PC-3 (cell line): ENCODE results near the gene ZNF574. TPM values are rescaled to one million over a fixed set of nuclear protein-coding genes. Genes with fewer than 3 reads are reported as not detected.

Source experiments
- ATAC-seq: fragments of 200-7000 bp; cut with Tn5 transposase; 2 replicates; pipeline ENCODE4 v1.9.1; 2020; ENCODE audit warnings: mild to moderate bottlenecking, moderate library complexity
- BruUV-seq: library from RNA; stranded (reverse); fragments of 400-500 nt; replicated peaks from 2 replicates; lab custom pipeline; 2021; lab: Mats Ljungman, UMichigan
- CTCF ChIA-PET: fragments of 300-600 bp; sonication (Branson Sonifier 250); formaldehyde crosslinking; loops from one replicate; lab custom pipeline; 2022; ENCODE audit warnings: antibody characterized with exemption; lab: Charles Lee
- POLR2A ChIA-PET: fragments of 300-600 bp; sonication (Branson Sonifier 250); formaldehyde crosslinking; loops from one replicate; lab custom pipeline; 2022; ENCODE audit warnings: antibody characterized with exemption; ENCODE audit not compliant: unreplicated experiment; lab: Charles Lee
- DNase-seq: peaks from one replicate; pipeline ENCODE4 v3.0.0-alpha.2; 2015
- H2AFZ ChIP-seq: fragments of 300-600 bp; sonication (generic); 2 replicates; pipeline ENCODE4 v1.6.0; 2016; ENCODE audit warnings: antibody characterized with exemption, low read length
- H3F3A ChIP-seq: fragments of 300-600 bp; sonication (generic); one replicate; pipeline ENCODE4 v1.6.0; 2017; ENCODE audit warnings: antibody characterized with exemption, low read length, control low read depth, mild to moderate bottlenecking; ENCODE audit not compliant: unreplicated experiment
- H3K27ac ChIP-seq: fragments of 300-600 bp; sonication (generic); 2 replicates; pipeline ENCODE4 v1.5.1; 2016; ENCODE audit warnings: mild to moderate bottlenecking, low read length
- H3K27me3 ChIP-seq: fragments of 300-600 bp; sonication (generic); 2 replicates; pipeline ENCODE4 v1.6.1; 2016; ENCODE audit warnings: low read length, mixed read lengths
- H3K36me3 ChIP-seq: fragments of 300-600 bp; sonication (generic); 2 replicates; pipeline ENCODE4 v1.6.1; 2016; ENCODE audit warnings: low read depth, mixed run types, low read length, mixed read lengths
- H3K4me1 ChIP-seq: fragments of 300-600 bp; sonication (generic); 2 replicates; pipeline ENCODE4 v1.5.1; 2016; ENCODE audit warnings: low read length; ENCODE audit not compliant: insufficient read depth
- H3K4me2 ChIP-seq: fragments of 300-600 bp; sonication (generic); 2 replicates; pipeline ENCODE4 v1.6.0; 2016; ENCODE audit warnings: low read length
- H3K4me3 ChIP-seq: fragments of 300-600 bp; sonication (generic); 2 replicates; pipeline ENCODE4 v1.5.1; 2016; ENCODE audit warnings: mild to moderate bottlenecking, low read length, mixed read lengths
- H3K79me2 ChIP-seq: fragments of 300-600 bp; sonication (generic); 2 replicates; pipeline ENCODE4 v1.6.1; 2017; ENCODE audit warnings: low read length, mixed read lengths
- H3K9ac ChIP-seq: fragments of 300-600 bp; sonication (generic); 2 replicates; pipeline ENCODE4 v1.6.0; 2016; ENCODE audit warnings: mild to moderate bottlenecking, low read length
- H3K9me2 ChIP-seq: fragments of 300-600 bp; sonication (generic); replicated peaks from 2 replicates; pipeline ENCODE4 v1.6.1; 2016; ENCODE audit warnings: mixed run types, low read length, mixed read lengths
- H3K9me3 ChIP-seq: fragments of 300-600 bp; sonication (generic); 2 replicates; pipeline ENCODE4 v1.6.1; 2016; ENCODE audit warnings: low read length, mixed read lengths
- H4K20me1 ChIP-seq: fragments of 300-600 bp; sonication (generic); 2 replicates; pipeline ENCODE4 v1.6.1; 2016; ENCODE audit warnings: low read length, mixed read lengths
- CTCF ChIP-seq: fragments of 300-600 bp; sonication (generic); conservative IDR thresholded peaks from 2 replicates; pipeline ENCODE4 v1.5.1; 2017; ENCODE audit warnings: antibody characterized with exemption, low read depth, mild to moderate bottlenecking, low read length
- EZH2 ChIP-seq: fragments of 300-600 bp; sonication (generic); IDR thresholded peaks from one replicate; pipeline ENCODE4 v1.6.1; 2017; ENCODE audit warnings: antibody characterized with exemption, mild to moderate bottlenecking, low read length; ENCODE audit not compliant: unreplicated experiment
- EZH2phosphoT487 ChIP-seq: fragments of 300-600 bp; sonication (generic); IDR thresholded peaks from 2 replicates; pipeline ENCODE4 v1.6.1; 2018; ENCODE audit warnings: mild to moderate bottlenecking, antibody characterized with exemption, low read length, borderline replicate concordance
- intact Hi-C: fragments of 100-400 bp; cut with micrococcal nuclease; formaldehyde crosslinking; loops from 2 replicates; pipeline ENCODE4 v1.9.0; 2023
- total RNA-seq: library from RNA; depleted of rRNA; stranded (reverse); fragments of >200 nt; gene quantifications from 2 replicates; pipeline ENCODE4 v1.2.3, GENCODE V29; 2014

ZNF574 gene
- total RNA-seq, 1 experiment from 2014 or later, result 14.4 TPM

DNA sequence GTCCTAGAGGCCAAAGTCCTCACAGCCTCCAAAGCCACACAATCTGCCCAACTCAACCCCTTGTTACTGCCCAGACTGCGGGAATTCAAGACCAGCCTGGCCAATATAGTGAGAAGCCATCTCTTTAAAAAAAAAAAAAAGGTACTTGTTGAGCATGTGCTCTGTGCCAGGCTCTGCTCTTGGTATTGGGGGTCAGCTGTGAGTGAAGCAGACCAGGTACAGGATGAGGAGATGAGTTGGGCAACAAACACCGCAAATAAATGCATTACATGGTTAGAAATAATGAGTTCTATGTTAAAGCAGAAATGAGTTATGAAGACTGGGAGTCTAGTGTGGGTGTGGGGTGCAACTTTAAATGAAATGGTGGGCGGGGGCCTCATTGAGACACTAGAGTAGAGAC is 15.8 kb upstream of the ZNF574 start:
- TF ChIP-seq EZH2, result no peak
- no peak for TF ChIP-seq EZH2phosphoT487
- TF ChIP-seq CTCF, result no peak
- CTCF ChIA-PET, result no interaction called here

GRCh38 chr19:42062381-42062780 is 13.6 kb upstream of the ZNF574 start:
- BruUV-seq, result no TSS peak

More for the DNA sequence above, 15.8 kb upstream of the ZNF574 start:
- DNase-seq (no peak), ATAC-seq (no peak)
- no peak overlapping the region for H3K4me3 ChIP-seq
- POLR2A ChIA-PET, result no interaction called here
- no peaks in the 10 kb centered on the region for H3K79me2 ChIP-seq
- no peak overlapping the region for H3K9ac ChIP-seq
- no peak overlapping the region for H3K4me2 ChIP-seq
- no peak overlapping the region for H3K27ac ChIP-seq
- no peaks in the 10 kb centered on the region for H3K36me3 ChIP-seq
- H3K27me3 ChIP-seq, result no peaks in the 10 kb centered on the region
- no peak overlapping the region for H2AFZ ChIP-seq
- H3F3A ChIP-seq, result no peaks in the 10 kb centered on the region
- H3K9me3 ChIP-seq, result no peaks in the 10 kb centered on the region
- intact Hi-C loops, result no loop called here
- no peaks in the 10 kb centered on the region for H3K9me2 ChIP-seq
- no peaks in the 10 kb centered on the region for H4K20me1 ChIP-seq
- H3K4me1 ChIP-seq, result no peaks in the 10 kb centered on the region
- BruUV-seq, result no TSS peak

More at GRCh38 chr19:42062381-42062780, 13.6 kb upstream of the ZNF574 start:
- Histone ChIP-seq H2AFZ (no peak overlapping the region), H3K27me3 (no peaks in the 10 kb centered on the region), H4K20me1 (no peaks in the 10 kb centered on the region), H3K4me1 (no peaks in the 10 kb centered on the region), H3K9ac (no peak overlapping the region), H3F3A (no peaks in the 10 kb centered on the region), H3K27ac (no peak overlapping the region), H3K79me2 (no peaks in the 10 kb centered on the region), H3K4me3 (no peak overlapping the region), H3K36me3 (no peaks in the 10 kb centered on the region), H3K9me2 (no peaks in the 10 kb centered on the region), H3K9me3 (no peaks in the 10 kb centered on the region), H3K4me2 (no peak overlapping the region)
- ATAC-seq, result no peak
- ChIA-PET CTCF (no interaction called here), POLR2A (no interaction called here)
- TF ChIP-seq EZH2phosphoT487 (no peak), CTCF (no peak), EZH2 (no peak)
- DNase-seq, result no peak
- intact Hi-C loops, result no loop called here
